HG03135 (cell line): ENCODE results near the gene SLC22A4.

Source experiments
- ATAC-seq: cut with Tn5 transposase; IDR thresholded peaks from one replicate; pipeline ENCODE4 v1.9.1; 2021; ENCODE audit warnings: mild to moderate bottlenecking, moderate library complexity; ENCODE audit not compliant: unreplicated experiment

Gene SLC22A4

GRCh38 chr5:132297211-132297940 lies 3.2 kb downstream of the SLC22A4 start:
- no peak for ATAC-seq

- no peak for ATAC-seq
Observed at GRCh38 chr5:132298298-132299212, 4.4 kb downstream of the SLC22A4 start.

- no peak for ATAC-seq
Observed at GRCh38 chr5:132299917-132300316, 5.7 kb downstream of the SLC22A4 start.

GRCh38 chr5:132300577-132301343 lies 6.6 kb downstream of the SLC22A4 start:
- ATAC-seq: no peak

GRCh38 chr5:132301344-132302271 lies 7.4 kb downstream of the SLC22A4 start:
- no peak for ATAC-seq

GRCh38 chr5:132302413-132302812 lies 8.2 kb downstream of the SLC22A4 start:
- no peak for ATAC-seq

GRCh38 chr5:132303589-132303988 lies 9.4 kb downstream of the SLC22A4 start:
- ATAC-seq: no peak

GRCh38 chr5:132305420-132305819 lies 11.2 kb downstream of the SLC22A4 start:
- ATAC-seq: no peak

- ATAC-seq: no peak
Observed at GRCh38 chr5:132308701-132309100, 14.5 kb downstream of the SLC22A4 start.

DNA sequence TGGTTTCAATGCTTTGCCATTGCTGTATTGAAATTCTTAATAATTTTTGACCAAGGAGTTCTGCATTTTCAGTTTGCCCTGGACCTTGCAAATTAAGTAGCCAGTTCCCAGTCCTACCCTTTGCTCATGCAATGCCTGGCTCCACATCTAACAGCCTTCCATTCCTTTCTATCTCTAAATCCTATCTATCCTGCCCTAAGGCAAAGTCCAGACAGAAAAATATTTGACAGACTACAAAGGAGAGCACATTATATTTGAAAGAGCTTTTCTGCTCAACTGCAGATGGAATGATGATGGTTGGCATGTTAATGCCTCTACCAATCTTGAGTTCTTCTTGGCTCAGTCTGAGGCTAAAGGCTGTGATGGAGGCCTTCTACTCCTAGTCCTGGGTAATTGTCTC lies 15.5 kb downstream of the SLC22A4 start:
- ATAC-seq: no peak

- no peak for ATAC-seq
Observed at GRCh38 chr5:132310141-132310834, 16.1 kb downstream of the SLC22A4 start.

DNA sequence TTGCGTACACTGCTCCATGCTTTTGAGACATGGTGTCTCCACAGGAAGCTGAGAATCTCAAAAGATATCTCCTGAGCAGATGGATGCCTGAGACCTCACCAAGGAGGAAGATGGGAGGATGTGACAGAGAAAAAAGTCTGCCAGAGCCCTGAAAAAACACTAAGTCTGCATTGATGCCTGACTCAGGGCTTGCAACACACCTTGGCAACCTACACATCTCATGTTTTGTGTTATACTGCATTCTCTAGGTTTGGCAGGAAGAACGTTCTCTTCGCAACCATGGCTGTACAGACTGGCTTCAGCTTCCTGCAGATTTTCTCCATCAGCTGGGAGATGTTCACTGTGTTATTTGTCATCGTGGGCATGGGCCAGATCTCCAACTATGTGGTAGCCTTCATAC lies 19.2 kb downstream of the SLC22A4 start:
- ATAC-seq: no peak

GRCh38 chr5:132313961-132314432 lies 19.8 kb downstream of the SLC22A4 start:
- ATAC-seq: no peak

GRCh38 chr5:132315529-132316067 lies 21.4 kb downstream of the SLC22A4 start:
- no peak for ATAC-seq

DNA sequence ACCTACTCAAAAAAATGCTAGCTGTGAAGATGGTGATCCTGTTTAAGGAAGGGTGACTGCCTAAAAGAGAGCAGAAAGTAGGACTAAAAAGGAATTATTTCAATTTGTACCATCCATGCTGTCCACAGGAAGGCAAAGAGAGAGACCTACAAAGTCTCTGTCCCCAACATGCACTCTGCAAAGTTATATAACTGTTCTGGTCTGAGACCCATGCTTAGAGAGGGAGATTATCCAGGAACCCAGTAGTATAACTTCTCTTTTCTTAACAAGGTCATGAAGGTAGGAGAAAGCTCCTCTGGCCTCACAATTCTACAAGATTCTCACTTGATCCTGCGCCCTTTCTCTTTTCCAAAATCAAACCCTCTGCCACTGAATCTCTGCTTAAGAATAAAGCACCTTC lies 25.8 kb downstream of the SLC22A4 start:
- no peak for ATAC-seq

GRCh38 chr5:132321109-132321721 lies 27.0 kb downstream of the SLC22A4 start:
- no peak for ATAC-seq

- ATAC-seq: no peak
Observed at GRCh38 chr5:132322266-132322665, 28.1 kb downstream of the SLC22A4 start.

GRCh38 chr5:132323202-132323601 lies 29.0 kb downstream of the SLC22A4 start:
- ATAC-seq: no peak

DNA sequence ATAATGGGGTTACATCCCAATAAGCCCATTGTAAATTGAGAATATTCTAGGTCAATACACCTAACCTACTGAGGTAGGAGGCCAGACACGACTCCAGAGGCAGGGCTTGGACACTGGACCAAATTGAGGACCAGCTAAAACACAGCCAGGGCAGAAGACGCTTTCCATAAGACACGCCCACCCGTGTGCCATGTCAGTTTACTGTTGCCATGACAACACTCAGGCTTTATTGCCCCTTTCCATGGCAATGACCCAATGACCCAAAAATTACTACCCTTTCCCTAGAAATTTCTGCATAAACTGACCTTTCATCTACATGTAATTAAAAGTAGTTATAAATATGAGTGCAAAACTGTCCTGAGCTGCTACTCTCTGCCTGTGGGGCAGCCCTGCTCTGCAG lies 31.5 kb downstream of the SLC22A4 start:
- no peak for ATAC-seq
